Endodermal cell (in vitro differentiated cells): ENCODE results near the gene RAD9A. TPM values are rescaled to one million over a fixed set of nuclear protein-coding genes. Genes with fewer than 3 reads are reported as not detected.

Source experiments
- DNase-seq: peaks from one replicate; pipeline ENCODE4 v3.0.0-alpha.2; 2017
- H3K27ac ChIP-seq: 2 replicates; pipeline ENCODE4 v1.5.1; 2013; ENCODE audit warnings: mild to moderate bottlenecking, low read depth, low read length, moderate library complexity
- H3K27me3 ChIP-seq: 2 replicates; pipeline ENCODE4 v1.6.1; 2013; ENCODE audit warnings: mild to moderate bottlenecking, low read length, moderate library complexity; ENCODE audit not compliant: insufficient read depth, control insufficient read depth, poor library complexity, severe bottlenecking
- H3K36me3 ChIP-seq: 2 replicates; pipeline ENCODE4 v1.7.0; 2013; ENCODE audit warnings: mild to moderate bottlenecking, low read length, moderate library complexity; ENCODE audit not compliant: control insufficient read depth, insufficient read depth
- H3K4me1 ChIP-seq: one replicate; pipeline ENCODE4 v1.7.0; 2013; ENCODE audit warnings: low read length; ENCODE audit not compliant: control insufficient read depth, insufficient read depth
- H3K4me3 ChIP-seq: 2 replicates; pipeline ENCODE4 v1.5.1; 2013; ENCODE audit warnings: mild to moderate bottlenecking, low read length, moderate library complexity
- H3K9ac ChIP-seq: 2 replicates; pipeline ENCODE4 v1.6.1; 2013; ENCODE audit warnings: mild to moderate bottlenecking, low read length, moderate library complexity; ENCODE audit not compliant: poor library complexity, severe bottlenecking; ENCODE audit errors: extremely low read depth
- H3K9me3 ChIP-seq: 2 replicates; pipeline ENCODE4 v1.6.1; 2013; ENCODE audit warnings: mild to moderate bottlenecking, low read length, moderate library complexity; ENCODE audit not compliant: control insufficient read depth
- H3K27ac Mint-ChIP-seq: 2 replicates; pipeline ENCODE4 v1.8.0; 2020; ENCODE audit warnings: mixed read lengths
- H3K27me3 Mint-ChIP-seq: 2 replicates; pipeline ENCODE4 v1.8.0; 2021; ENCODE audit warnings: mild to moderate bottlenecking, mixed read lengths; ENCODE audit not compliant: insufficient read depth
- H3K36me3 Mint-ChIP-seq: 2 replicates; pipeline ENCODE4 v1.8.0; 2020; ENCODE audit warnings: low read depth, mixed read lengths
- H3K4me1 Mint-ChIP-seq: 2 replicates; pipeline ENCODE4 v1.8.0; 2020; ENCODE audit warnings: mixed read lengths
- H3K4me3 Mint-ChIP-seq: 2 replicates; pipeline ENCODE4 v1.8.0; 2020; ENCODE audit warnings: mild to moderate bottlenecking, moderate library complexity, mixed read lengths
- H3K9me3 Mint-ChIP-seq: 2 replicates; pipeline ENCODE4 v1.8.0; 2020; ENCODE audit warnings: mild to moderate bottlenecking, mixed read lengths
- CTCF ChIP-seq: fragments of 200-600 bp; sonication (generic); conservative IDR thresholded peaks from 2 replicates; pipeline ENCODE4 v1.5.0; 2021; ENCODE audit warnings: antibody characterized with exemption, mild to moderate bottlenecking
- WGBS, 2 experiments: methylation state at CpG; one replicate each; pipeline versions ENCODE4 v1.1.5 to v1.1.7; 2013; ENCODE audit warnings: missing lambda C conversion rate in 2 of 2, mixed read lengths in 1 of 2; ENCODE audit not compliant: insufficient coverage in 1 of 2, insufficient read length in 1 of 2; 5-methylcytosine and 5-hydroxymethylcytosine counted together
- total RNA-seq, 2 donors: library from RNA; stranded (reverse); fragmentation: NEBNext Ultra II Directional in 1 of 2; extraction: Animal tissue kit (Norgen Biotek cat#: 25700) in 1 of 2; gene quantifications; 2 replicates in 1 of 2; 3 replicates in 1 of 2; pipeline ENCODE4 v1.2.1, GENCODE V29; 2021

Gene RAD9A
- total RNA-seq, 2 donors from 2014 or later, result 28.3 to 41.4 TPM

- Histone ChIP-seq H3K27ac (no peak overlapping the region), H3K9me3 (no peaks in the 10 kb centered on the region), H3K4me1 (peaks cover 8% of the 10 kb centered on the region), H3K9ac (no peak overlapping the region), H3K36me3 (no peaks in the 10 kb centered on the region), H3K27me3 (no peaks in the 10 kb centered on the region), H3K4me3 (no peak overlapping the region)
- Mint-ChIP-seq H3K27me3 (peaks cover 5% of the 10 kb centered on the region), H3K4me1 (peaks cover under 1% of the 10 kb centered on the region), H3K4me3 (no peak overlapping the region), H3K9me3 (no peaks in the 10 kb centered on the region), H3K36me3 (no peaks in the 10 kb centered on the region), H3K27ac (no peak overlapping the region)
- DNase-seq, result no peak
- WGBS, 2 experiments, result 92 to 98% methylated on average over 5 to 9 of the region's 9 CpGs
- no peak for TF ChIP-seq CTCF
Measured at GRCh38 chr11:67405688-67406339, 14.0 kb downstream of the RAD9A start.

GRCh38 chr11:67406420-67406968 lies 14.7 kb downstream of the RAD9A start:
- H3K36me3 ChIP-seq, result no peaks in the 10 kb centered on the region
- H3K4me3 ChIP-seq, result no peak overlapping the region
- no peaks in the 10 kb centered on the region for H3K27me3 ChIP-seq
- H3K9me3 ChIP-seq, result no peaks in the 10 kb centered on the region
- Mint-ChIP-seq H3K36me3 (no peaks in the 10 kb centered on the region), H3K27ac (no peak overlapping the region), H3K4me3 (no peak overlapping the region), H3K4me1 (peaks cover 6% of the 10 kb centered on the region), H3K9me3 (no peaks in the 10 kb centered on the region), H3K27me3 (peaks cover 5% of the 10 kb centered on the region)
- H3K9ac ChIP-seq, result no peak overlapping the region
- no peak for TF ChIP-seq CTCF
- peaks cover 11% of the 10 kb centered on the region for H3K4me1 ChIP-seq
- WGBS, 2 experiments, result 90% methylated on average over 18 of the region's 18 CpGs; no CpG with 5 or more reads in 1 of the 2 experiments
- H3K27ac ChIP-seq, result no peak overlapping the region
- DNase-seq, result no peak

- DNase-seq, result no peak
- H3K36me3 Mint-ChIP-seq, result no peaks in the 10 kb centered on the region
- Histone ChIP-seq H3K4me3 (no peak overlapping the region), H3K27ac (no peak overlapping the region), H3K36me3 (no peaks in the 10 kb centered on the region), H3K27me3 (no peaks in the 10 kb centered on the region), H3K9ac (no peak overlapping the region), H3K4me1 (peaks cover 14% of the 10 kb centered on the region), H3K9me3 (no peaks in the 10 kb centered on the region)
- no peak for TF ChIP-seq CTCF
- peaks cover 9% of the 10 kb centered on the region for H3K27me3 Mint-ChIP-seq
- H3K4me3 Mint-ChIP-seq, result no peak overlapping the region
- no peaks in the 10 kb centered on the region for H3K9me3 Mint-ChIP-seq
- WGBS, 2 experiments, result 82 to 88% methylated on average over 5 to 12 of the region's 12 CpGs
- no peak overlapping the region for H3K27ac Mint-ChIP-seq
- peaks cover 7% of the 10 kb centered on the region for H3K4me1 Mint-ChIP-seq
Measured at GRCh38 chr11:67406969-67407687, 15.3 kb downstream of the RAD9A start.
